Lower leg skin (tissue), 3 donors: ENCODE data around the gene ACTG1.

ENCODE experiments used
- CTCF ChIP-seq, 3 donors: fragments of 450-650 bp; IDR thresholded peaks; one replicate each; pipeline ENCODE4 v1.5.1; 2016; ENCODE audit warnings: antibody characterized with exemption in 3 of 3, mild to moderate bottlenecking in 3 of 3, moderate library complexity in 2 of 3
- POLR2A ChIP-seq, 2 donors: fragments of 450-650 bp; IDR thresholded peaks; one replicate each; pipeline ENCODE4 v1.6.1; 2016 to 2017; ENCODE audit warnings: antibody characterized with exemption in 2 of 2, mild to moderate bottlenecking in 1 of 2, moderate library complexity in 1 of 2

- no peak for TF ChIP-seq CTCF (IDR thresholded peaks at IDR 0.05)
- TF ChIP-seq POLR2A (IDR thresholded peaks at IDR 0.05) = no peak
These were observed 25.5 kb downstream of the ACTG1 start for GRCh38 chr17:81487089-81487486.
